GM13977 (cell line): ENCODE data around the gene LRRC8D.
A peak's percentile ranks its signal among the peaks of the same experiment; 100 is the strongest.

ENCODE experiments used
- DNase-seq: peaks from one replicate; pipeline ENCODE4 v3.0.0; 2012; ENCODE audit warnings: low spot score
- in situ Hi-C: fragments of 300-500 bp; cut with MboI; formaldehyde crosslinking; loops from one replicate; pipeline ENCODE4 v1.12.0; 2022; ENCODE audit warnings: low sequenced_read_pairs, low pct_unique_long_range_greater_than_20kb, mixed read lengths, inconsistent platforms; ENCODE audit not compliant: unreplicated experiment
- TF ChIP-seq, protein P1 (sequence below): IDR thresholded peaks from 2 replicates; pipeline ENCODE4 v1.5.1; 2012; ENCODE audit warnings: mild to moderate bottlenecking, control low read depth; ENCODE audit not compliant: insufficient read depth; ENCODE audit errors: extremely low read depth, missing control alignments

The LRRC8D gene

GRCh38 chr1:89948722-89949345 is 128.0 kb downstream of the LRRC8D start:
- in situ Hi-C loops: no loop called here
- DNase-seq: no peak
- TF ChIP-seq, protein P1, sequence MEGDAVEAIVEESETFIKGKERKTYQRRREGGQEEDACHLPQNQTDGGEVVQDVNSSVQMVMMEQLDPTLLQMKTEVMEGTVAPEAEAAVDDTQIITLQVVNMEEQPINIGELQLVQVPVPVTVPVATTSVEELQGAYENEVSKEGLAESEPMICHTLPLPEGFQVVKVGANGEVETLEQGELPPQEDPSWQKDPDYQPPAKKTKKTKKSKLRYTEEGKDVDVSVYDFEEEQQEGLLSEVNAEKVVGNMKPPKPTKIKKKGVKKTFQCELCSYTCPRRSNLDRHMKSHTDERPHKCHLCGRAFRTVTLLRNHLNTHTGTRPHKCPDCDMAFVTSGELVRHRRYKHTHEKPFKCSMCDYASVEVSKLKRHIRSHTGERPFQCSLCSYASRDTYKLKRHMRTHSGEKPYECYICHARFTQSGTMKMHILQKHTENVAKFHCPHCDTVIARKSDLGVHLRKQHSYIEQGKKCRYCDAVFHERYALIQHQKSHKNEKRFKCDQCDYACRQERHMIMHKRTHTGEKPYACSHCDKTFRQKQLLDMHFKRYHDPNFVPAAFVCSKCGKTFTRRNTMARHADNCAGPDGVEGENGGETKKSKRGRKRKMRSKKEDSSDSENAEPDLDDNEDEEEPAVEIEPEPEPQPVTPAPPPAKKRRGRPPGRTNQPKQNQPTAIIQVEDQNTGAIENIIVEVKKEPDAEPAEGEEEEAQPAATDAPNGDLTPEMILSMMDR: no peak

GRCh38 chr1:89949991-89950624 is 129.3 kb downstream of the LRRC8D start:
- DNase-seq: no peak
- in situ Hi-C loops: loop anchor here (10.0 kb wide), 1 partner anchor 165 kb away; no protein-coding TSS in a partner anchor
- TF ChIP-seq, protein P1: no peak

- TF ChIP-seq, protein P1: no peak
- no peak for DNase-seq
- in situ Hi-C loops: loop anchor here (10.0 kb wide), 1 partner anchor 166 kb away; no protein-coding TSS in a partner anchor
Observed at GRCh38 chr1:89950703-89951102, 129.9 kb downstream of the LRRC8D start.

DNA sequence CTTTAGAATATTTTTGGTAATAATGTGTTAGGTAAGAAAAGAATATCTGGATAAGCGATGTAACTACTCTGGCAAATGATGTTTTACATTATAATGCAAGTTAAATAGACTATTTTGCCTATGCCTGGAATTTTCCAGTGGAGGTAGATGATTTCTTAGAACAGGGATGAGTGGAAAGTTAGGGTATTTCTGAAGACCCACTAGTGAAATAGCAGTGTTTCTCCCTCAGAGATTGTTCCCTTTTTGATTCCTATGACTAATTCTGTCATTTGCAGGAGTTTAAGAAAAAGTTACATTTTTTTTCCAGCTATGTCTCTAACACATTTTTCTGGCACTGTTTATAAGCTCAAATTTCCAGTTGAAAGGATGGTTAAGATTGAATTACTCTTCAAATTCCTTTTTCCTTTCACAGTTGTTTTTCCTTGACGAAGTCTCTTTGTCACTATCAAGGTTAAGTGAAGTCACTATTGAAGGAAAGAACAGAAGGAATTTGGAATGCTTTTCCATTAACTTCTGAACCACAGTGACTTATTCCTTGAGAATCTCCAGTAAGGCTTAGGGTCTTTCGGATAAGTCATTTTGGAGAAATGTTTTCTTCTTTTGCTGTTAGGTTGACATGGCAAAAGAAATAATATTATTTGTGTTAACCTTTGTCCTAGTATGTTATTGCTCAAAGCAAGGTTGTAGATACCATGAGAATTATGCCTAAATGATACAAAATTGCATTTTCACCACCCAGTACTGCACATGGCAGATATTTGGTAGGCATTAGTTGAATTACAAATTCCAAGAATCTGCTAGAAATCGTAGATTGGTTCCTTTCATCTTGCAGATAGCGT is 131.2 kb downstream of the LRRC8D start:
- no peak for DNase-seq
- in situ Hi-C loops: loop anchor here (10.0 kb wide), 1 partner anchor 167 kb away; no protein-coding TSS in a partner anchor
- TF ChIP-seq, protein P1: no peak

DNA sequence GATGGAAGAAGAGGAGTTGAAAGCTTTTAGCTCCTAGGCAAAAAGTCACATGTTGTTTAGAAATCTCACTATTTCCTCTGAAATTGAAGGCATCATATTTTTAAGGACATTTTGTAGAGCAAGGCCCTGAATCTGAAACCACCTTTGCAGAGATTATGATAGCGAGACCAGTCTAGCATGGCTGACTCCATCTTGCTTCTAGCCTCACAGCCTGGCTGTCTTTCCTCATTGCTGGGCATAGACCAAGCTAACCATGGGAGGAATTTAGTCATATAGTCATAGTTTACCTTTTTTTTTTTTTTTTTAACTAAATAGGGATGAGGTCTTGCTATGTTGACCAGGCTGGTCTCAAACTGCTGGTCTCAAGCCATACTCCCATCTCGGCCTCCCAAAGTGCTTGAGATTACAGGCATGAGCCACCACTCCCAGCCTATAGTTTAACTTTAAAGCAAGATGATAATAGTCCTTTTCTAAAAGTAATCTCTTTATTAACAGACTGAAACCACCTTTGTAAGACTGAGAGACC is 131.8 kb downstream of the LRRC8D start:
- TF ChIP-seq, protein P1: no peak
- in situ Hi-C loops: loop anchor here (10.0 kb wide), 1 partner anchor 168 kb away; no protein-coding TSS in a partner anchor

GRCh38 chr1:89953131-89953626 is 132.3 kb downstream of the LRRC8D start:
- TF ChIP-seq, protein P1: peak; percentile 61
- DNase-seq: no peak
- in situ Hi-C loops: loop anchor here (10.0 kb wide), 1 partner anchor 168 kb away; no protein-coding TSS in a partner anchor

More for the DNA sequence above, 131.8 kb downstream of the LRRC8D start:
- no peak for DNase-seq
